Gastrocnemius medialis (tissue), 4 donors: ENCODE measurements around the gene SLC35A5. TPM values are rescaled to one million over a fixed set of nuclear protein-coding genes. Genes with fewer than 3 reads are reported as not detected.

Source experiments
- ATAC-seq, 2 donors: fragments of 150-250 bp; one replicate each; pipeline ENCODE4 v1.9.1; 2016
- DNase-seq, 2 donors: peaks; one replicate each; pipeline ENCODE4 v3.0.0-alpha.2; 2019
- H3K27ac ChIP-seq, 4 donors: fragments of 200-600 bp; sonication (generic); 1 replicate in 1 of 4; 2 replicates in 3 of 4; pipeline ENCODE4 v1.5.1; 2016 to 2018; ENCODE audit warnings: mild to moderate bottlenecking in 2 of 4, moderate library complexity in 1 of 4
- H3K27me3 ChIP-seq, 3 donors: fragments of 200-600 bp; sonication (generic) in 2 of 3; 1 replicate in 1 of 3; 2 replicates in 2 of 3; pipeline versions ENCODE4 v1.5.1 to v1.6.0; 2016 to 2019; ENCODE audit warnings: mild to moderate bottlenecking in 1 of 3, moderate library complexity in 1 of 3
- H3K36me3 ChIP-seq, 2 donors: fragments of 200-600 bp; sonication (generic) in 1 of 2; one replicate each; pipeline ENCODE4 v1.5.1; 2017 to 2018
- H3K4me1 ChIP-seq, 2 donors: fragments of 200-600 bp; sonication (generic) in 1 of 2; one replicate each; pipeline ENCODE4 v1.5.1; 2016 to 2017; ENCODE audit warnings: mild to moderate bottlenecking in 2 of 2
- H3K4me3 ChIP-seq, 4 donors: fragments of 200-600 bp; sonication (generic) in 3 of 4; 1 replicate in 1 of 4; 2 replicates in 3 of 4; pipeline ENCODE4 v1.5.1; 2016 to 2019; ENCODE audit warnings: mild to moderate bottlenecking in 2 of 4
- H3K9me3 ChIP-seq, 3 donors: fragments of 200-600 bp; sonication (generic) in 2 of 3; 1 replicate in 1 of 3; 2 replicates in 2 of 3; pipeline ENCODE4 v1.5.1; 2016 to 2019
- POLR2A ChIP-seq, 2 donors: fragments of 450-650 bp; IDR thresholded peaks; one replicate each; pipeline ENCODE4 v1.6.1; 2017; ENCODE audit warnings: antibody characterized with exemption in 2 of 2, mild to moderate bottlenecking in 2 of 2, moderate library complexity in 2 of 2
- in situ Hi-C, 4 donors: fragments of 200-750 bp; cut with MboI; loops; one replicate each; pipeline versions ENCODE4 v1.15.0 to v1.8.0; 2017; ENCODE audit warnings: low sequenced_read_pairs in 4 of 4
- intact Hi-C: fragments of 100-400 bp; cut with DNase I; formaldehyde crosslinking; loops from one replicate; pipeline ENCODE4 v1.15.1; 2023; ENCODE audit warnings: low total_unique reads
- total RNA-seq, 4 donors: library from RNA; depleted of rRNA; stranded (reverse); fragments of >200 nt; gene quantifications; one replicate each; pipeline versions ENCODE4 v1.1.0 to v1.2.3, GENCODE V29; 2016
- TF ChIP-seq, protein P1 (sequence below), 5 experiments: fragments of 450-650 bp in 3 of 5; fragments of 200-600 bp in 2 of 5; sonication (generic) in 2 of 5; IDR thresholded peaks in 4 of 5; conservative IDR thresholded peaks in 1 of 5; 1 replicate in 4 of 5; 2 replicates in 1 of 5; pipeline ENCODE4 v1.5.1; 2016 to 2019; ENCODE audit warnings: antibody characterized with exemption in 5 of 5, mild to moderate bottlenecking in 3 of 5, moderate library complexity in 3 of 5

The SLC35A5 gene
- total RNA-seq, 4 donors from 2014 or later, result 5.0 to 15.3 (median 9.5) TPM

- Histone ChIP-seq H3K36me3 (peaks cover 0 to 53% of the 10 kb centered on the region in 2 donors), H3K27ac (no peak overlapping the region), H3K9me3 (no peaks in the 10 kb centered on the region), H3K4me3 (no peak overlapping the region), H3K27me3 (no peaks in the 10 kb centered on the region), H3K4me1 (peaks cover 0 to 6% of the 10 kb centered on the region in 2 donors)
- in situ Hi-C loops (loop anchor here in 1 of 4 donors (25.0 kb wide), 2 partner anchors 944 to 1494 kb away; partner anchors contain the start of genes CCDC191, QTRT2 and SPICE1), intact Hi-C loops (no loop called here)
- DNase-seq, result no peak
- TF ChIP-seq POLR2A (IDR thresholded peaks at IDR 0.05), result no peak
- TF ChIP-seq, protein P1, sequence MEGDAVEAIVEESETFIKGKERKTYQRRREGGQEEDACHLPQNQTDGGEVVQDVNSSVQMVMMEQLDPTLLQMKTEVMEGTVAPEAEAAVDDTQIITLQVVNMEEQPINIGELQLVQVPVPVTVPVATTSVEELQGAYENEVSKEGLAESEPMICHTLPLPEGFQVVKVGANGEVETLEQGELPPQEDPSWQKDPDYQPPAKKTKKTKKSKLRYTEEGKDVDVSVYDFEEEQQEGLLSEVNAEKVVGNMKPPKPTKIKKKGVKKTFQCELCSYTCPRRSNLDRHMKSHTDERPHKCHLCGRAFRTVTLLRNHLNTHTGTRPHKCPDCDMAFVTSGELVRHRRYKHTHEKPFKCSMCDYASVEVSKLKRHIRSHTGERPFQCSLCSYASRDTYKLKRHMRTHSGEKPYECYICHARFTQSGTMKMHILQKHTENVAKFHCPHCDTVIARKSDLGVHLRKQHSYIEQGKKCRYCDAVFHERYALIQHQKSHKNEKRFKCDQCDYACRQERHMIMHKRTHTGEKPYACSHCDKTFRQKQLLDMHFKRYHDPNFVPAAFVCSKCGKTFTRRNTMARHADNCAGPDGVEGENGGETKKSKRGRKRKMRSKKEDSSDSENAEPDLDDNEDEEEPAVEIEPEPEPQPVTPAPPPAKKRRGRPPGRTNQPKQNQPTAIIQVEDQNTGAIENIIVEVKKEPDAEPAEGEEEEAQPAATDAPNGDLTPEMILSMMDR (IDR thresholded peaks at IDR 0.05 in 4 of 5, conservative IDR thresholded peaks at IDR 0.05 in 1 of 5), result no peak
- ATAC-seq, result no peak
These were observed 6.8 kb downstream of the SLC35A5 start for GRCh38 chr3:112568642-112569041.

- H3K36me3 ChIP-seq, result peaks cover 0 to 59% of the 10 kb centered on the region in 2 donors
- intact Hi-C loops, result no loop called here
These were observed 7.4 kb downstream of the SLC35A5 start for GRCh38 chr3:112569265-112569664.

DNA sequence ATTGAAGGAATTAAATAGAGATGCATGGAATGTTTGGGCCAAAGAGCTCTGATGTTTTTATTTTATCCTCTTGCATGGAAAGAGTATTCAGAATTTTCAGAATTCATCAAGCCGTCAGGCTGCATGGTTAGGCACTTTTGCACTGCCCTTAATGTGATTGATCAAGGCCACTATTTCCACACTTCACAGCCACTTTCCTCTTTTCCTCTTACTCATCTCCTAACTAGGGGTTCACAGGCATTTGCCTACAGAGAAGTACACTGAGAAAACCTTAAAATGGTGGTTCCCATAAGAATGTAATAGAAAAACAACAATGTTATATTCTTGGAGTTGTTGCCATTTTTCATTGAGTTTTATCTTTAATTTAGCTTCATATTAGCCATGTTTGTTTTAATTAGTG, 10.9 kb downstream of the SLC35A5 start:
- Histone ChIP-seq H3K36me3 (peaks cover 0 to 67% of the 10 kb centered on the region in 2 donors), H3K27ac (no peak overlapping the region), H3K4me3 (no peak overlapping the region), H3K4me1 (no peaks in the 10 kb centered on the region), H3K9me3 (no peaks in the 10 kb centered on the region), H3K27me3 (no peaks in the 10 kb centered on the region)
- TF ChIP-seq, protein P1 (IDR thresholded peaks at IDR 0.05 in 4 of 5, conservative IDR thresholded peaks at IDR 0.05 in 1 of 5), result no peak
- TF ChIP-seq POLR2A (IDR thresholded peaks at IDR 0.05), result no peak
- no peak for DNase-seq
- in situ Hi-C loops (loop anchor here in 1 of 4 donors (25.0 kb wide), 2 partner anchors 940 to 1490 kb away; partner anchors contain the start of genes CCDC191, QTRT2 and SPICE1), intact Hi-C loops (no loop called here)
- no peak for ATAC-seq

More at GRCh38 chr3:112569265-112569664, 7.4 kb downstream of the SLC35A5 start:
- Histone ChIP-seq H3K9me3 (no peaks in the 10 kb centered on the region), H3K27ac (no peak overlapping the region), H3K4me3 (no peak overlapping the region), H3K27me3 (no peaks in the 10 kb centered on the region), H3K4me1 (peaks cover 0 to under 1% of the 10 kb centered on the region in 2 donors)
- in situ Hi-C loops, result loop anchor here in 1 of 4 donors (25.0 kb wide), 2 partner anchors 943 to 1493 kb away; partner anchors contain the start of genes CCDC191, QTRT2 and SPICE1
- ATAC-seq, result no peak
- DNase-seq, result no peak
- TF ChIP-seq, protein P1 (IDR thresholded peaks at IDR 0.05 in 4 of 5, conservative IDR thresholded peaks at IDR 0.05 in 1 of 5), result no peak
- no peak for TF ChIP-seq POLR2A (IDR thresholded peaks at IDR 0.05)

- TF ChIP-seq, protein P1 (IDR thresholded peaks at IDR 0.05 in 4 of 5, conservative IDR thresholded peaks at IDR 0.05 in 1 of 5), result no peak
- no peak for TF ChIP-seq POLR2A (IDR thresholded peaks at IDR 0.05)
- Histone ChIP-seq H3K9me3 (no peaks in the 10 kb centered on the region), H3K4me3 (no peak overlapping the region), H3K4me1 (no peaks in the 10 kb centered on the region), H3K36me3 (peaks cover 0 to 55% of the 10 kb centered on the region in 2 donors), H3K27me3 (no peaks in the 10 kb centered on the region), H3K27ac (no peak overlapping the region)
- DNase-seq, result no peak
- ATAC-seq, result no peak
- in situ Hi-C loops, result no loop called here
- intact Hi-C loops, result no loop called here
These were observed 17.4 kb downstream of the SLC35A5 start for GRCh38 chr3:112579232-112579631.

- in situ Hi-C loops (no loop called here), intact Hi-C loops (no loop called here)
- ATAC-seq (no peak), DNase-seq (no peak)
- H3K9me3 ChIP-seq, result no peaks in the 10 kb centered on the region
- no peak overlapping the region for H3K4me3 ChIP-seq
- H3K27me3 ChIP-seq, result no peaks in the 10 kb centered on the region
- no peak overlapping the region for H3K27ac ChIP-seq
- H3K36me3 ChIP-seq, result peaks cover 0 to 55% of the 10 kb centered on the region in 2 donors
- TF ChIP-seq, protein P1 (IDR thresholded peaks at IDR 0.05 in 4 of 5, conservative IDR thresholded peaks at IDR 0.05 in 1 of 5), result no peak
- no peak for TF ChIP-seq POLR2A (IDR thresholded peaks at IDR 0.05)
- no peaks in the 10 kb centered on the region for H3K4me1 ChIP-seq
These were observed 17.9 kb downstream of the SLC35A5 start for GRCh38 chr3:112579697-112580096.
